Neural cell (in vitro differentiated cells): ENCODE results near the gene CYP11A1.
"Not testable (repeated sequence)": the region's sequence is repeated elsewhere in the genome, so short reads cannot be mapped to it uniquely, and the experiment has no call there.

Experiments
- EP300 ChIP-seq: fragments of 450-650 bp; conservative IDR thresholded peaks from 2 replicates; pipeline ENCODE4 v1.6.1; 2014; ENCODE audit warnings: antibody characterized with exemption, mild to moderate bottlenecking, moderate library complexity; ENCODE audit not compliant: poor library complexity, severe bottlenecking
- EZH2 ChIP-seq: fragments of 200-600, 300-800 bp; shearing (Covaris generic), sonication (generic); IDR thresholded peaks from 2 replicates; pipeline ENCODE4 v1.6.1; 2014; ENCODE audit warnings: antibody characterized with exemption, low read length, borderline replicate concordance, mild to moderate bottlenecking; ENCODE audit not compliant: insufficient read depth, poor library complexity, severe bottlenecking
- POLR2AphosphoS5 ChIP-seq: IDR thresholded peaks from 2 replicates; pipeline ENCODE4 v1.6.1; 2012
- TF ChIP-seq, protein P1 (sequence below): fragments of 450-650 bp; IDR thresholded peaks from 2 replicates; pipeline ENCODE4 v1.5.1; 2014; ENCODE audit warnings: antibody characterized with exemption, mild to moderate bottlenecking, moderate library complexity; ENCODE audit not compliant: poor library complexity, severe bottlenecking

GRCh38 chr15:74359376-74359775, 8.1 kb downstream of the CYP11A1 start:
- TF ChIP-seq POLR2AphosphoS5, EP300, EZH2: not testable (repeated sequence)
- TF ChIP-seq, protein P1, sequence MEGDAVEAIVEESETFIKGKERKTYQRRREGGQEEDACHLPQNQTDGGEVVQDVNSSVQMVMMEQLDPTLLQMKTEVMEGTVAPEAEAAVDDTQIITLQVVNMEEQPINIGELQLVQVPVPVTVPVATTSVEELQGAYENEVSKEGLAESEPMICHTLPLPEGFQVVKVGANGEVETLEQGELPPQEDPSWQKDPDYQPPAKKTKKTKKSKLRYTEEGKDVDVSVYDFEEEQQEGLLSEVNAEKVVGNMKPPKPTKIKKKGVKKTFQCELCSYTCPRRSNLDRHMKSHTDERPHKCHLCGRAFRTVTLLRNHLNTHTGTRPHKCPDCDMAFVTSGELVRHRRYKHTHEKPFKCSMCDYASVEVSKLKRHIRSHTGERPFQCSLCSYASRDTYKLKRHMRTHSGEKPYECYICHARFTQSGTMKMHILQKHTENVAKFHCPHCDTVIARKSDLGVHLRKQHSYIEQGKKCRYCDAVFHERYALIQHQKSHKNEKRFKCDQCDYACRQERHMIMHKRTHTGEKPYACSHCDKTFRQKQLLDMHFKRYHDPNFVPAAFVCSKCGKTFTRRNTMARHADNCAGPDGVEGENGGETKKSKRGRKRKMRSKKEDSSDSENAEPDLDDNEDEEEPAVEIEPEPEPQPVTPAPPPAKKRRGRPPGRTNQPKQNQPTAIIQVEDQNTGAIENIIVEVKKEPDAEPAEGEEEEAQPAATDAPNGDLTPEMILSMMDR: not testable (repeated sequence)
